Mesenteric fat pad (tissue), 1 donor: Measurements from ENCODE around the gene NANOS3. TPM values are rescaled to one million over a fixed set of nuclear protein-coding genes. Genes with fewer than 3 reads are reported as not detected.
"Not testable (repeated sequence)": the region's sequence is repeated elsewhere in the genome, so short reads cannot be mapped to it uniquely, and the experiment has no call there.

Experiments
- DNase-seq: peaks from one replicate; pipeline ENCODE4 v3.0.0-alpha.2; 2020; ENCODE audit warnings: low spot score
- microRNA-seq: library from miRNA; unstranded; fragments of <30 nt; microRNA quantifications from one replicate; pipeline ENCODE4 v1.2.0, GENCODE V29; 2020; ENCODE audit warnings: borderline number of aligned reads
- total RNA-seq: library from RNA; stranded (reverse); fragmentation: NEBNext Ultra II Directional; extraction: Animal tissue kit (Norgen Biotek cat#: 25700); gene quantifications from one replicate; pipeline ENCODE4 v1.2.1, GENCODE V29; 2021
- donor health status: DM: yes; HTN: yes; CAD: no.

Gene NANOS3
- total RNA-seq, 1 donor from 2014 or later = not detected

GRCh38 chr19:13914777-13915176 lies 37.8 kb downstream of the NANOS3 start:
- DNase-seq = no peak

- DNase-seq = no peak
These were observed 41.0 kb downstream of the NANOS3 start for GRCh38 chr19:13917888-13918406.

- DNase-seq = no peak
These were observed 41.9 kb downstream of the NANOS3 start for GRCh38 chr19:13918726-13919411.

- no peak for DNase-seq
These were observed 43.6 kb downstream of the NANOS3 start for GRCh38 chr19:13920524-13920923.

GRCh38 chr19:13920940-13921747 lies 44.2 kb downstream of the NANOS3 start:
- no peak for DNase-seq

GRCh38 chr19:13922118-13922517 lies 45.2 kb downstream of the NANOS3 start:
- DNase-seq = not testable (repeated sequence)

GRCh38 chr19:13923194-13923987 lies 46.5 kb downstream of the NANOS3 start:
- DNase-seq = no peak

- DNase-seq = no peak
These were observed 49.1 kb downstream of the NANOS3 start for GRCh38 chr19:13926010-13926409.

GRCh38 chr19:13926715-13927114 lies 49.8 kb downstream of the NANOS3 start:
- DNase-seq = no peak

GRCh38 chr19:13929340-13929739 lies 52.4 kb downstream of the NANOS3 start:
- no peak for DNase-seq

GRCh38 chr19:13929956-13930355 lies 53.0 kb downstream of the NANOS3 start:
- DNase-seq = no peak

Small RNAs within 50 kb of the gene (microRNA-seq; reads per million reads assigned to microRNA genes)
- gene MIR181C (271 reads per million, percentile 64 among the genes with 10 or more reads in this experiment), gene MIR181D (137 reads per million, percentile 50 among the genes with 10 or more reads in this experiment)

Other genes starting within 250 kb of the NANOS3 start
- gene MRI1, start 112.6 kb upstream of the NANOS3 start, total RNA-seq = 22.9 TPM
- 71.5 TPM for gene C19orf53, start 102.7 kb upstream of the NANOS3 start, total RNA-seq
- 5.2 TPM for gene ZSWIM4, start 81.7 kb upstream of the NANOS3 start, total RNA-seq
- gene BRME1, start 29.0 kb downstream of the NANOS3 start, total RNA-seq = 0.67 TPM
- gene CC2D1A, start 29.1 kb downstream of the NANOS3 start, total RNA-seq = 30.2 TPM
- gene PODNL1, start 61.3 kb downstream of the NANOS3 start, total RNA-seq = 0.93 TPM
- gene DCAF15, start 75.4 kb downstream of the NANOS3 start, total RNA-seq = 17.5 TPM
- gene RFX1, start 129.2 kb downstream of the NANOS3 start, total RNA-seq = 12.2 TPM
- gene RLN3, start 151.0 kb downstream of the NANOS3 start, total RNA-seq = not detected
- 8.5 TPM for gene IL27RA, start 154.6 kb downstream of the NANOS3 start, total RNA-seq
- gene PALM3, start 184.9 kb downstream of the NANOS3 start, total RNA-seq = not detected
- gene MISP3, start 195.7 kb downstream of the NANOS3 start, total RNA-seq = 1.7 TPM
- not detected for gene C19orf67, start 208.6 kb downstream of the NANOS3 start, total RNA-seq
- gene SAMD1, start 213.6 kb downstream of the NANOS3 start, total RNA-seq = 32.3 TPM
- 160 TPM for gene PRKACA, start 240.6 kb downstream of the NANOS3 start, total RNA-seq